ENCODE data around the gene SSR3.

SSR3 gene

GRCh38 chr3:156519758-156520162 is 35.2 kb downstream of the SSR3 start:
- TF ChIP-seq CTCF (IDR thresholded peaks at IDR 0.05; ENCODE audit: extremely low read depth, missing control alignments) = no peak
- no peak for DNase-seq (ENCODE audit: low spot score)

DNA sequence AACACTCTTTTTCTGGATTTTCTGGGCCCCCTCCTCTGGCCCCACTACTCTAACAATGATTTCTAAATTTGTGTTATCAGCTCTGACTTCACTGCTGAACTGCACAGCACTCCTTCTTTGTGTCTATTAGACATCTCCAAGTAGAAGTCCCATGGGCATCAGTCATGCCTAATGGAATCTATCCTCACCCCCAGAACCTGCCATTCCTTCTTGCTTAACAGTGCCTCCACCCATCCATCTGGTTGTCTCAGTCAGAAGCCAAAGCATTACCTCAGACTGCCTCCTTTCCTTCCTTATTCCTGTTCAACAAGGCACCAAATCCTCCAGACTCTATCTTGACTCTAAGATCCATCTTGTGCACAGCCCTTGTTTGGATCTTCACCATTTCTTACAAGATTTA is 36.2 kb downstream of the SSR3 start:
- TF ChIP-seq CTCF (IDR thresholded peaks at IDR 0.05; ENCODE audit: extremely low read depth, missing control alignments) = no peak

DNA sequence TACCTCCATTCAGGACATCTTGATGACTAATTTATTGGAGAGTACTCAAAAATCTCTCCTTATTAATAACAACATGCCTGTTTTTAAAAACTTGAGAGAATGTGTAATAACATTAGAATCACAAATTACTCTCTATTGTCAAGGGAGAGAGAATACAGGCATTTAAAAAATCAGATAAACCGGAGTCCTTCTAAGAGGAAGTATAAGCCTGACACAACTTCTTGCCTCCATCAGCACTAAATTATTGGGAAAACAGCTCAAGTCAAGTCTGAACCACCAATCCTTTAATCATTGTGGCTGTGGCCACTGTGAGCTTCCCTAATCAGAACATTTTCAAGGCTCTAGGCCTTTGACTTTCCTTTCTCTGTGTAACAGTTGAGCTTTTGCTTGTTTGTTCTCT is 38.0 kb downstream of the SSR3 start:
- no peak for TF ChIP-seq CTCF (IDR thresholded peaks at IDR 0.05; ENCODE audit: extremely low read depth, missing control alignments)
- no peak for DNase-seq (ENCODE audit: low spot score)

More for the DNA sequence above, 36.2 kb downstream of the SSR3 start:
- DNase-seq (ENCODE audit: low spot score) = no peak

GRCh38 chr3:156516284-156516683 is 38.6 kb downstream of the SSR3 start:
- no peak for TF ChIP-seq CTCF (IDR thresholded peaks at IDR 0.05; ENCODE audit: extremely low read depth, missing control alignments)
- DNase-seq (ENCODE audit: low spot score) = no peak

- no peak for DNase-seq (ENCODE audit: low spot score)
Measured at GRCh38 chr3:156513619-156514018, 41.3 kb downstream of the SSR3 start.

GRCh38 chr3:156511987-156512677 is 42.8 kb downstream of the SSR3 start:
- DNase-seq (ENCODE audit: low spot score) = no peak
- no peak for TF ChIP-seq CTCF (IDR thresholded peaks at IDR 0.05; ENCODE audit: extremely low read depth, missing control alignments)

More at GRCh38 chr3:156513619-156514018, 41.3 kb downstream of the SSR3 start:
- no peak for TF ChIP-seq CTCF (IDR thresholded peaks at IDR 0.05; ENCODE audit: extremely low read depth, missing control alignments)

DNA sequence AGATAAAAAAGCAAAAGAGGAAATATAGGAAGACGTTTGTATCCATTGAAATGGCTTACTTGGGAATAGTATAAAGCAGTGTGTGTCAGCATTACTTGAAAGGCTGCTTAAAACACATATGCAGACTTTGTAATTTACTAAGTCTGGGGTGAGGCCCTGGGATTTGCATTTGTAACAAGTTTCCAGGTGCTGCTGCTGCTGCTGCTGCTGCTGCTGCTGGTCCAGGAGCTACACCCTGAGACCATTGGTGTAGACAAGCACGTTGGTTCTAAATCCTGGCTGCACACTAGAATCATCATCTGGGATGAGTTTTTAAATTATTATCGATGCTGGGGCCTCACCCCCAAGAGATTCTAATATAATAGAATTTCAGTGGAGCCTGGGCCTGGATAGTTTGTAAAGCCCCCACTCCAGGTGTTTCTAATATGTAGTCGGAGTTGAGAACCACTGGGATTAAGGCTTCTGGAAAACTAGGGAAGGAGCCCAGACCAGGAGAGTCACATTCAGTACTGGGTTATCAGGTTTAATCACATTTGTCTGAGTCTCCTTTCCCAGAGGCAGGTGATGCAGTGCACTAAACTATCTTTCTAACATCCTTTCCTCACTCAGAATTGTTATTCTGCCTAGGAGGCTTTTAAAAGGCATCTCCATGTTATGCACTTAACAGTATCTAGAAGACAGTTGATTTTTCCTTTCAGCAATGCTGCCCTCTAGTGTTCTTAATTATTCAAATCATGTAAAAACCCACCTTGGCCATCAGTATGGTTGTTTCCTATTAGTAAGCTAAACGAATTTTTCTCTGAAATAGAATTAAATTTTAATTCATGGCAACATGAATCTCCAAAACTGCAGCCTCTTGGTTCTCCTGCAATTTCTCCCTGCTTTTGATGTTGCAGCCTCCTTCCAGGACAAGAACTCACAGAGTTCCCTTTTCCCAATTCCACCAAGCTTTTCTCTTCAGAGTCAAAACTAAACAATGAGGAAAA is 45.4 kb downstream of the SSR3 start:
- peak; percentile 32 for TF ChIP-seq CTCF (IDR thresholded peaks at IDR 0.05; ENCODE audit: extremely low read depth, missing control alignments)
- DNase-seq (ENCODE audit: low spot score) = peak; percentile 60

Data from GM20000 (cell line).